Activated CD8-positive, alpha-beta memory T cell treated with anti-CD3 and anti-CD28 coated beads for 36 hours (primary cell): Measurements from ENCODE around the gene PGRMC2. TPM values are rescaled to one million over a fixed set of nuclear protein-coding genes. Genes with fewer than 3 reads are reported as not detected.

Source experiments
- CTCF ChIA-PET: fragments of 350-600 bp; sonication (Branson Sonifier 250); formaldehyde crosslinking; loops from one replicate; lab custom pipeline; 2021; ENCODE audit warnings: antibody characterized with exemption; lab: Charles Lee
- POLR2A ChIA-PET: fragments of 350-600 bp; sonication (Branson Sonifier 250); formaldehyde crosslinking; loops from one replicate; lab custom pipeline; 2021; ENCODE audit warnings: antibody characterized with exemption; lab: Charles Lee
- total RNA-seq, 2 experiments: library from RNA; stranded (reverse); gene quantifications; one replicate each; pipeline ENCODE4 v1.2.3, GENCODE V29; 2021

PGRMC2 gene
- total RNA-seq, 2 experiments from 2014 or later, result 44.5 to 48.7 TPM

DNA sequence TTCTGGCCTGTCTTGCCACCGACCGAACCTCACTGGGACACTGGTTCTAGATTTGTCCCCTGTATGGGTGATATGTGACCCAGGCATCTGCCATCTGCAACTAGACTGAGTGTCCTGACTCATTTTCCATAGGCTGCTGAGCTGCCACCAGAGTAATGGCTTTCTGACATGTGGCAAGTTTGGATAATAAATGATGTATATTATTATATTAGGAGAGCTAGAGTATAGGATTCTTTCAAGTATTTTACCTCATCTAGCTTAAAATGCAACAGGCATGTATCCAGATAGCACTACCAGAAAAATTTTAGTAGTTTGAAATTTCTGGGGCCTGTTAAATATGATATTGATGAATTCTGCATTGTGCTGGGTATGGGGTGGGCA, 15.8 kb upstream of the PGRMC2 start:
- POLR2A ChIA-PET, result no interaction called here

DNA sequence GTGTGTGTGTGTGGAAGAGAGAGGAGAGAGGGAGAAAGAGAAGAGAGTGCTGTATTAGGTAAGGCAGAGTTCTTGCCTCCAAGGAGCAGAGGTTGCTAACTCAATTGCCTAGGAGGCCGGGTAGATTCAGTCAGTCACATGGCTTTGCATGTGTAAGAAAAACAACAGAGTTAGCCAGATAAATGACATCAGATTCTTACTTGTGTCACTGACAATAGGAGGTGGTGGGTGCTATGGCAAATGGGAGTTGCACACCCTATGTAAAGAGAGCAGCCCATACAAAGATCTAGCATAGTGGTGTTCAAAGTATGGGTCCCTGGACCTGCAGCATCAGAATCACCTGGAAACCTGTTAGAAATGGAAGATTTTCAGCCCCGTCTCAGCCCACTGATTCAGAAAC, 14.4 kb upstream of the PGRMC2 start:
- CTCF ChIA-PET, result no interaction called here
- POLR2A ChIA-PET, result interaction anchor here (0.5 kb wide), 1 partner anchor 212 kb away, joined by 7 read pairs; no protein-coding TSS in a partner anchor

More for the DNA sequence above, 15.8 kb upstream of the PGRMC2 start:
- CTCF ChIA-PET, result no interaction called here

DNA sequence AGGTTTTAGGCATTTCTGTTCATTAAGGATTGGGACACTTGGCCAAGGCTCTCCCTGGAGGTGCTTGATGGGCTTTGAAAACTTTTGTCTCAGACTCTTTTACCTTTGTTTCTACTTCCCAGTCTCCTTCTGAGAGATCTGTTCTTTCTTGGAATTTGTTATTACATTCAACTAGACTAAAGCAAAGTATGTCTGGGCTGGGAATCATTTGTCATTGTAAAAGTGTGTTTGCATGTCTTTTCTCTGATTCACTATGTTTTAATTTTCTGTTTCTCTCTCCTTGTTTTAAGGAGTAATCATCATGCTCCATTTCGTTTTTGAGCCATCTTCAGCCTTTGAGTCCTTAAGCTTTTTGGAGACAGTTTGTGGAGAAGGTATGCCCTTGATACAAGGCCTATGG, 12.2 kb upstream of the PGRMC2 start:
- CTCF ChIA-PET, result no interaction called here
- POLR2A ChIA-PET, result no interaction called here

DNA sequence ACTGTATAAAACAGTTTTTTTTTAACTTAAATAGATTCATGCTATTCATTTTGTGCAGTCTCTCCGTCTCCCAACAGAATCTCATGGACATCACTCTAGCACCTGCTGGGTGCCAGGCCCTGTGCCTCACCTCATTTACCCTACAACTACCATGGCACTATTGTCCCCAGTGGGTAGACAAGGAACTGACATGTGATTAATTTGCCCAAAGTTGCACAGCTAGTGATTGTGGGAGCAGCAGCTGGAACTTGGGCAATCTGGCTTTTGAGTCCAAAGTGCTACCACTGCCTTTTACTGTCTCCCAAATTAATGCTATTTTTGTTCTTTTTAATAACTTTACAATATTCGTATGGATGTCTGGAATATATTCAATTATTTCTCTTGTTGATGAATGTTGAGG, 11.2 kb upstream of the PGRMC2 start:
- ChIA-PET CTCF (no interaction called here), POLR2A (no interaction called here)

DNA sequence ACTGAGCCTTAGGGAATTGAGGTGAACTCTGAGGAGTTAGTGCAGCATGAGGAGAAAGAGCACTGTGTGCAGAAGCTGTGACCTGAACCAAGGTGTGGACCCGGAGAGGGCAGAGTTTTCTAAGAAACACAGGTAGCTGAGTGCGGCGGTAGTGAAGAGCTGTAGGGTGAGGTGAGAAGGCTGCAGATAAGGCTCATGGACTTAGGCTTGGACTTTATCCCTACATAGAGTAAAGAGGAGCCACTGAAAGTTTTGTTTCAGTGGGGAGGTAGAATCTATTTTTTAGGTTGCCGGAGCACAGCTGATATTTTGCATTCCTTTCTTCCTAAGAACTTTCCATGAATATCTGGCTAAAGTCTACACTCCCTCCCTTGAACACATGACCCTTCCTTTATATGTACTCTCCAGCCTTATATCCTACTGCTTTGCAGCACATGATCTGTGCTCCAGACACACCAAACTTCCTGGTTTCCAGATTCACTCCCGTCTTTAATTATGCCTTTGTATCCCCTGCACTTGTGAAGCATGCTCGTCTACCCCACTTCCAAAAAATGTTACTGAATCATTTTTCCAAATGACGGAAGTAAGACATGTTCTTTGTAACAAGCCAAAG, 10.6 kb upstream of the PGRMC2 start:
- CTCF ChIA-PET, result no interaction called here
- POLR2A ChIA-PET, result no interaction called here

DNA sequence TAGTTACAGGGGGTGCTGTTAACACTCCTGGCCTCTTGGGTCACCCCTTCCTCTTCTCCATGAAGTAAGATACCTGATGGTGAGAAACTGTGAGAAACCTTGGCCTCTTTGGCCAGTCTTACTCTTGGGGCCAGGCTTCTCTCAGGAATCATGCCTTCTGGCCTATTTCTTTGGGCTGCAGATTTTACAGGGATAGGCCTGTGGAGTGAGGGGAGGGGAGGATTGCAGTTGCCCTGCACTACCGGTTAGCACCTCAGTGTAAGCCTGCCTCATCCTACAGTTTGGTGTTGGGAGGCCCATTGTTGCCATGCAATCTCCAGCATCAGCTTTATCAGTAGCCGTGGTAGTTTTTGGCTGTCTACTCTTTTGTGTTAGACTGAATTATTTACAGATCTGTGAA, 7.6 kb upstream of the PGRMC2 start:
- ChIA-PET POLR2A (no interaction called here), CTCF (interaction anchor here (0.8 kb wide), 1 partner anchor 517 kb away, joined by 3 read pairs; no protein-coding TSS in a partner anchor)

DNA sequence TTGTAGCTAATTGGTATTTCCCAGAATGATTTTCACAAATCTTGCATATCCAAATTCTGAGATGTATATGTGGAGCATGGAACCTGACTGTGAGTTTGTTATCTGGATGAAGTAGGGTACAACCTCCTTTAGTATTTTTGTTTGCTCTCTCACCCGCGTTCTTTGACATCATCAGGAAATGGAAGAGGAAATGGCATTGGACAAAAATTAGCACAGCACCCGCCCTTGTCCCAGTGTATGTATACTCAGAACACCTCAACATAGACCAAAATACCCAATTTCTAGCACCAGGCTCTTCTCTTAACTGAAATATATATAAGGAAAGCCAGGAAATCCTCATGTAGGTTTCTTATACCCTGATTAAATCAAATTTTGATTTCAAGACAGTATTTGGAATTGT, 6.9 kb upstream of the PGRMC2 start:
- ChIA-PET POLR2A (no interaction called here), CTCF (interaction anchor here (0.8 kb wide), 1 partner anchor 517 kb away, joined by 3 read pairs; no protein-coding TSS in a partner anchor)

DNA sequence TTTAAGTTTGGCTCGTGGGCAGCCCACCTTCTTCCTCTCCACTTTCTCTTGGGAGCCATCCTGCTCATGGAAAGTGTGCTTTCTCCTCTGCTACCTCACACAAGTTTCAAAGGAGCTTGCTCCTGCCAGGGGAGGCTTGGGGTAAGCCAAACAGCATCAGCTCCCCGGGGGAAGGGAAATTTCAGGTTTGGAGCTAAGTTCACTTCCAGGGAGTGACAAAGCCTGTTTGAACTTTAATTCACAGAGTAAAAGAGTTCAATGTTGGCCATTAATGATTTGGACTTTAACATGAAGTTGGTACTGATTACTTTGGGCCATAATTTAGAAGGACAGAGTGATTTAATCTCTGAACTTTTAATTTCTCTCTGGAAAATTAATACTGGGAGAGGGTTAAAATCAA, 4.7 kb upstream of the PGRMC2 start:
- POLR2A ChIA-PET, result no interaction called here
- CTCF ChIA-PET, result interaction anchor here (0.7 kb wide), 1 partner anchor 117 kb away, joined by 3 read pairs; no protein-coding TSS in a partner anchor

DNA sequence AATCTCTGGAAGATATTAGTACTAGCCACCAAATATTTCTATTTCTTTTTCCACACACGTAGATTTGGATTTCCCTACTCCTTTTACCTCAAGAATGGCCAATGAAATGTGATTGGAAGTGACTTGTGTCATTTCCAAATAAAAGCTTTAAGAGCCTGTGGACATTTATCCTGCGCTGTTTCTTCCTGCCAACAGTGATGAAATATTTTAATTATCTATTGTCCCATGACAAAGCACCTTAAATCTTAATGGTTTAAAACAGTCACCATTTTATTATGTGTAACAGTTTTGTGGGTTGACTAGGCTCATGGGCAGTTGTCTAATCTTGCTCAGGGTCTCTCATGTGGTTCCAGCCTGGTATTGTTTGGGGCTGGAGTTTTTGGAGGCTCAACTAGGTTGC, 3.5 kb upstream of the PGRMC2 start:
- CTCF ChIA-PET, result interaction anchor here (0.5 kb wide), 1 partner anchor 88 kb away, joined by 3 read pairs; no protein-coding TSS in a partner anchor
- POLR2A ChIA-PET, result no interaction called here

DNA sequence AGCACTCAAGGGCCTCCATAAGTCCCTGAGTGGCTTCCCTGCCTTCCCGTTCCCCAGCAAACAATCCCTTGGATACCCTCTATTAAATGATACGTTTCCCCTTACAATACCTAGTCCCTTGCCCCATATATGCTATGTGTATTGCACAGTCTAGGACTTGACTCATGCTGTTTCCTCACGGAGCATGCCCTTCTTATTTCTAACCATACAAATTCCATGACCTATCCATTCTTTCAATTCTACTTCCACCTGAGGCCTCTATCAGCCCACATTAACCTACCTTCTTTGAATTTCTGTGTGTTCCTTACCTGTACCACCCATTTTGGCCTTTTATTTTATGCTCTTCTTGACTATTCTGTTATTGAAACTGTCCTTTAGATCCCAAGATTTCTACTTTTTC, 2.9 kb upstream of the PGRMC2 start:
- CTCF ChIA-PET, result no interaction called here
- POLR2A ChIA-PET, result no interaction called here

DNA sequence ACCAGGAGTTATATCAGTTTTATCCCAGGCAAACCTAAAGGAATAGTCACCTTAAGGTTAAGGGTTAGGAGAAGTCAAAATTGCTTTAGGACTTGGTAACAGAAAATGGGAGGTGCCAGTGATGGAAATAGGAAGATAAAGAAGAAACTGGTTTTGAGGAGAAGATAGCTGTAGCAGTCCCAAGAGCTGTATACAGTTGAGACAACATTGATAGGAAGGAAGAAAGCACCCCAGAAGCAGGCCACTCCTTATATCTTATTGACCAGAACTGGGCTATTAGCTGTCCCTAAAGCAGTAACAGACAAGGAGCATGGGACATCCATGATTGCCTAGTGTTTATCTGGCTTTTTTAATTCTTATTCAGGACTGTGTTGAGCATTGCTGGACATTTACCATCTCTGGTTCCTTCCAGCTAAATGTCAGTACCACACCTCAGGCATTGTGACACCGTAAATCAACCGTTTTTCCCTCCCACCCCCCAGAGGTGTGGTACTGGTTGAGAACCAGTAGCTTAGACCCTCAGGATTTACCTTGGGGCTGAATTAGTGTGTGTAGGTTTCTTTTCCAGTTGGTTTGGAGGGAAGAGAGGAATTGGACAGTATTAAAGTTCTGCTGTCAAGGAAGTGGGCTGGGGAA, 2.0 kb upstream of the PGRMC2 start:
- POLR2A ChIA-PET, result no interaction called here
- CTCF ChIA-PET, result no interaction called here

DNA sequence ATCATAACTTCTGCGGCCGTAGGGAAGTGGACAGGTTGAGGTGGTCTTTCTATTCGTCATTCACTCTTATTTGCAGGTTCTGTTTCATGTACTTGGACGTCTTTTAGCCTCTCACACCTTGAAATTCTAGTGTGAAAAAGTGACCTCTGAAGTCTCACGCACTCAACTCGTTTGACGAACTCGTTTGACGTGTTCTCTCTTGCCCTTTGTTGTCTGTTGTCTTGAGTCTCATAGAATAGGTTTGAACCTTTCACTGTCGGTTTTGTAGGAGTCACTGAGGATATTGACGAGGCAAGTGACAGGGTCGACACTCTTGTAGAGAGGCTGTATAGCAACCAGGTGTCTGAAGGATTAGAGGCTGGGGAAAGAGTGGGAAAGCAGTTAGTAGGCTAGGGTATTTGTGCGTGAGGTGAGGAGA, 1.1 kb upstream of the PGRMC2 start:
- ChIA-PET POLR2A (interaction anchor here (2.0 to 2.3 kb wide), 2 partner anchors 228 to 523 kb away, joined by 6 to 8 read pairs; partner anchors contain the start of gene LARP1B), CTCF (interaction anchor here (0.6 kb wide), 1 partner anchor 230 kb away, joined by 3 read pairs; no protein-coding TSS in a partner anchor)

DNA sequence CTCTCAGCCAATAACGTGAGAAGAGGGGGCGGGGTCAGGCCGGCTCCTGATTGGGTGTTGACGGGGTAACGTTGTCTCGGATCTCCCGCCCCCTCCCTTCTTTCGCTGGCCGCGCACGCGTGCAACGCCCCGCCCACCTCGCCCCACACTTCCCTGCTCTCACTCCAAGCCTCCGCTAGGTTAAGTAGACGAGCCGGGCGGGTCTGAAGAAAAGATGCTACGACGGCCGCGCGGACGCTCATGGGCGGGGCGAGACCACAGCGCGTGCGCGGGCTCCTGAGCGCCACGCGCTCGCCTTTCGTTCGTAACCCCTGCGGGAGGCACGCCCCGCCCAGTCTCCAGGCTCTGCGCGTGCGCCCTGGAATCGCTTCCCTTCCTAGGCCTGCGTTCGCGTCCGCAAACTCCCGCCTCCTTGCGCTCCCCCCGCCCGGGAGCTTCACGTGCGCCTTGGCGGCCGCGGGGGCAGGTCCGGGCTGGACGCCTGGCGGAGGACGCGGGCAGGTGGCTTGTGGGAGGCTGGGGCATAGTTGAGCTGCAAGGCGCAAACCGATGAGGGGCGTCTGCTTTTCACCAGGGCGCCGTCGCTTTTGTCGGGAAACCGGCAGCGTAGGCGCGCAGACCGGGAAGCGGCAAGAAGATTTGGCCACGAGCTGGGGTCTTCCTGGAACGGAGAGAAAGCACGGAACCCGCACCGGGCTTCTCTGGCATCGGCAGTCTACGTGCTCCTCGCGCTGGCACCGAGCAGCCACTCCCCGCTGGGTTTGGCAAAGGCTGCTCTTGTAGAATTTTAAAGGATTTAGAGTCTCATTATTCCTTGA, 467 bp upstream of the PGRMC2 start:
- ChIA-PET CTCF (interaction anchor here (0.6 kb wide), 1 partner anchor 230 kb away, joined by 3 read pairs; no protein-coding TSS in a partner anchor), POLR2A (interaction anchor here (0.7 to 2.3 kb wide), 3 partner anchors 20 to 524 kb away, joined by 3 to 8 read pairs (median 6); partner anchors contain the start of gene LARP1B)

DNA sequence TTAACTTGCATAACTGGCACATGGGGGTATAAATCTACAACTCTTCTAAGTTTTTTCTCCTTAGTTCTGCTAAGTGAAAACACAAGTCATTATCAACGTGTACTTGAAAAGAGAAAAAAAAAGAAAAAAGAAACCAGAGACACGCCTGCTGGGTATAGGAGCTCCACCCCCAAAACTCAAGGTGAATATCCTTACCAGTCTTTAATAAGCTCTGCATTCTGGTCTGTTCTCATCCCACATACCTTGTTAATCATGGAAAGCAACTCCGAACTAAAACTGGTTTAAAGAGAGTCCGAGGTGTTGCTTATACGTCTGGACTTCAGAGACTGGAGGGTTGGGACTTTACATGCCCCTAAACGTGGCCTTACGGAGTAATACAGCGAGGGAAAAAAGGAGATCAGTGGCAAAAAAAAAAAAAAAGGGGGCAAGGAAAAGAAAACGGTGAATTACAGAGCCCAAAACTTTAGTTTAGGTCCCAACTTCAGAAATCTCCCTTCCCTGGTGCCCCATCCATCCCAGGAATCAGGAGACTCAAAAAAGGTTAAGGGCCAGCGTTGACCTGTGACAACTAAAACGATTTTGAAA, 1.0 kb downstream of the PGRMC2 start:
- POLR2A ChIA-PET, result interaction anchor here (2.3 kb wide), 1 partner anchor 526 kb away, joined by 8 read pairs; no protein-coding TSS in a partner anchor
- CTCF ChIA-PET, result interaction anchor here (0.7 kb wide), 1 partner anchor 168 kb away, joined by 4 read pairs; no protein-coding TSS in a partner anchor

DNA sequence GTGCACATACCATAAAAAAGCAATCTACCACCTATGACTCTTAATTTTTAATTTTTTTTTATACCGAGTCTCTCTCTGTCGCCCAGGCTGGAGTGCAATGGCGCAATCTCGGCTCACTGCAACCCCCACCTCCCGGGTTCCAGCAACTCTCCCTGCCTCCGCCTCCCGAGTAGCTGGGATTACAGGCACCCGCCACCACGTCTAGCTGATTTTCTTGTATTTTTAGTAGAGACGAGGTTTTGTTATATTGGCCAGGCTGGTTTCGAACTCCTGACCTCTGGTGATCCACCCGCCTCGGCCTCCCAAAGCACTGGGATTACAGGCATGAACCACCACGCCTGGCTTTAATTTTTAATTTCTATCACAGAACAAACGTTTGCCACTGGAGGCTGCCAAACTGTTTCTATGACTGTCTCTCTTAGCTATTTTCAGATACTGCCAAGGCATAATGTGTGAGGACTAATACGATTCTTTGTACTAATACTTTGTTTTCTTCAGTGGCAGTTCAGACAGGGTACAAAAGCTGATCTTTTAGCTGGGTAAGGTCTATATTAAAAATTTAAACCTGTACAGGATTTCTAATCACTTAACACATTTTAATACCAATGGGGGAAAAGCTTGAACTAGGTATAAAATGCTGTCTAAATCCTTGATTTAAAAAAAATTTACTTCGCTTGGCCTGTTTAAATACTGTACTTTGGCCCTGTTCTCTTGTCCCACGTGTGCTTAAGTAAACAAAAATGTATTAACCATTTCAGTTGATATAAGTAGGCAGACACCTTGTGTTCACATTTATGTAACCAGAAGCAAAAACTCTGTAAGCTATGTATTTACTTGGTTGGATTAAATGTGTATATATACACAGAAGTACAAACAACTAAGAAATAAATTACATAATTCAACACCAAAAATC, 2.3 kb downstream of the PGRMC2 start:
- ChIA-PET POLR2A (interaction anchor here (0.9 kb wide), 1 partner anchor 526 kb away, joined by 4 read pairs; no protein-coding TSS in a partner anchor), CTCF (no interaction called here)

DNA sequence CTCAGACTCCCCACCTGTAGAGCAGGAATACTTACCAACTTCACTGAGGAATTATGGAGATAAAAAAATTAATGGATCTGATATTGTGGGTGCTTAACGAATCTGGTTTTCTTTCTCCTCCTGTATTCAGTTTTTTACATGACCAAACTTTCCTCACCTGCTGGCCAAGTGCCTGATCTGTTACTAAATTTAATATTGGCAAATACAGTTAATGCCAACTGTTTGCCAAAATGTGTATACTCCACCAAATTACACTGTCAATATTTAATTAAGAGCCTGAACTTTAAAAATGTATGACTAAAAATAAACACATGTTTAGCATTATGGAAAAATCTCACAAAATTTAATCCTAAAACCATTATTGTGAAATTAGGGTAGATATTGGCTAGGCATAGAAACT, 3.3 kb downstream of the PGRMC2 start:
- CTCF ChIA-PET, result no interaction called here
- POLR2A ChIA-PET, result no interaction called here

DNA sequence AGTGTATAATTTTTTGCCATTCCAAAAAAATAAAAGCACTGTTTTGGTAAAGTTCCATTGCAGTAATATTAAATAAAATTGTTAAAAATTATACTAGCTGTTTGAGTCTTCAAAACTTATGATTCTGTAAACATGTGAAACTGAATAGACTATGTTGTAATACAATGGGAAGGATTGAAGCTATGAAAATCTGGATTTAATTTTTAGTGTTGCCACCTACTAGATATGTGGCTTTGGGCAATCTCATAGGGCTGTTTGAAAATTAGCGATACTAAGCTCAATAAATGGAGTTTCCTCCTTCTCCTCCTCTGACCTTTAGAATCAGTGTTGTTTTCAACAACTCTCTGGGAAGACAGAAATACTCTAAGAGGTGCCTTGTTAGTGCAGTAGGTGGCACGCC, 4.5 kb downstream of the PGRMC2 start:
- POLR2A ChIA-PET, result no interaction called here
- CTCF ChIA-PET, result no interaction called here

DNA sequence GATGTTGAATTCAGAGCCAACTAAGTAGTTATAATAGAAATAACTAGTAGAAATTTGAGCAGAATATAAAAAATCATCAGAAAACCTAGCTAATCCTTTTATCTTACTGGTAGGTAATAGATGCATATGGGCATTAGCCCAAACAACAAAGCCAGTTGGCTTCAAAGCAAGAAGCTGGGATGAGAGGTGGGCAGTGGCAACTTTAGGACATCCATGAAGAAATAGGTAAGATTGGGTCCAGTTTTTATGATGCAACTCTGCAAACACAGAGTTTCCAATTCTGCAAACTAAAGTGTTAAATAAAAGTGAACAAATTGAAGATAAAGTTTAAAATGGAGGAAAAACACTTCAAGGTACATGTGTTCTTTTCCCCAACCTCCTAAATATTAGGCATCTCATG, 5.1 kb downstream of the PGRMC2 start:
- POLR2A ChIA-PET, result no interaction called here
- CTCF ChIA-PET, result no interaction called here
